ENCODE measurements around the gene ADAMTS18. TPM values are rescaled to one million over a fixed set of nuclear protein-coding genes. Genes with fewer than 3 reads are reported as not detected.

ADAMTS18 gene
- polyA plus RNA-seq, 2 of the 4 experiments (the other 2 are of a cell fraction) = 0.03 TPM; not detected in 1

DNA sequence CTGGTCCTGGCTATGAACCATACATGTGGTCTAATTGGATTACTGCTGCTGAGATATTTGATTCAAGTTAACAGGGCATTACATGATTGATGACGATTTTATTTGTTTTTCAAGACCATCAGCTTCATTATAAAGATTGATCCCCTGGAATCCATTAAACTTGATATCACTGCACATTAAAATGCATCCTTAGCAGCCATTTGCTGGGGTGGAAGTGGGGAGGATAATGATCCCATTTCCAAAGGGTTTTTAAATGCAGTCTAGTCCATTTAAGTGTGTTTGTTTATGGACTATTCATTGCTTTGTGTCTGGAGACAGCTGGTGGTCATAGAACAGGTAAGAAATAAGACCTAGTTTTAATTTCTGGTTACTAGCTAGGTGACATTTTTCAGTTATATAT lies 40.9 kb downstream of the ADAMTS18 start:
- FAIRE-seq = no peak
- ATAC-seq = no peak
- CTCF ChIA-PET = no interaction called here

GRCh38 chr16:77387815-77388209 lies 47.0 kb downstream of the ADAMTS18 start:
- FAIRE-seq = no peak
- TF ChIP-seq, protein P1, sequence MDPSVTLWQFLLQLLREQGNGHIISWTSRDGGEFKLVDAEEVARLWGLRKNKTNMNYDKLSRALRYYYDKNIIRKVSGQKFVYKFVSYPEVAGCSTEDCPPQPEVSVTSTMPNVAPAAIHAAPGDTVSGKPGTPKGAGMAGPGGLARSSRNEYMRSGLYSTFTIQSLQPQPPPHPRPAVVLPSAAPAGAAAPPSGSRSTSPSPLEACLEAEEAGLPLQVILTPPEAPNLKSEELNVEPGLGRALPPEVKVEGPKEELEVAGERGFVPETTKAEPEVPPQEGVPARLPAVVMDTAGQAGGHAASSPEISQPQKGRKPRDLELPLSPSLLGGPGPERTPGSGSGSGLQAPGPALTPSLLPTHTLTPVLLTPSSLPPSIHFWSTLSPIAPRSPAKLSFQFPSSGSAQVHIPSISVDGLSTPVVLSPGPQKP (IDR thresholded peaks at IDR 0.05; ENCODE audit: low read depth, low read length) = no peak
- TF ChIP-seq CBX8 (IDR thresholded peaks at IDR 0.05) (no peak), POLR2AphosphoS2 (conservative IDR thresholded peaks at IDR 0.05; ENCODE audit: low read length) (no peak), RFX5 (IDR thresholded peaks at IDR 0.05) (no peak), MAFK (IDR thresholded peaks at IDR 0.05; ENCODE audit: partially characterized antibody) (no peak), ZC3H11A (IDR thresholded peaks at IDR 0.05) (no peak), RARB (CRISPR knock-in tag; IDR thresholded peaks at IDR 0.05) (no peak), REST (IDR thresholded peaks at IDR 0.05) (no peak), NFE2L2 (conservative IDR thresholded peaks at IDR 0.05; ENCODE audit: low read length) (no peak), RNF2 (IDR thresholded peaks at IDR 0.05; ENCODE audit: borderline replicate concordance, low read depth) (no peak)
- TF ChIP-seq, protein P2, sequence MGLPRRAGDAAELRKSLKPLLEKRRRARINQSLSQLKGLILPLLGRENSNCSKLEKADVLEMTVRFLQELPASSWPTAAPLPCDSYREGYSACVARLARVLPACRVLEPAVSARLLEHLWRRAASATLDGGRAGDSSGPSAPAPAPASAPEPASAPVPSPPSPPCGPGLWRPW (IDR thresholded peaks at IDR 0.05) = no peak
- TF ChIP-seq, protein P3, sequence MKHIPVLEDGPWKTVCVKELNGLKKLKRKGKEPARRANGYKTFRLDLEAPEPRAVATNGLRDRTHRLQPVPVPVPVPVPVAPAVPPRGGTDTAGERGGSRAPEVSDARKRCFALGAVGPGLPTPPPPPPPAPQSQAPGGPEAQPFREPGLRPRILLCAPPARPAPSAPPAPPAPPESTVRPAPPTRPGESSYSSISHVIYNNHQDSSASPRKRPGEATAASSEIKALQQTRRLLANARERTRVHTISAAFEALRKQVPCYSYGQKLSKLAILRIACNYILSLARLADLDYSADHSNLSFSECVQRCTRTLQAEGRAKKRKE (CRISPR knock-in tag; IDR thresholded peaks at IDR 0.05; ENCODE audit: low read depth) = no peak

More for the DNA sequence above, 40.9 kb downstream of the ADAMTS18 start:
- H3K4me3 ChIP-seq = no peak overlapping the region
- no peaks in the 10 kb centered on the region for H3K4me1 ChIP-seq
- WGBS (ENCODE audit: missing lambda C conversion rate) = 4% methylated on average over 1 of the region's 1 CpG
- H3K27ac ChIP-seq = no peak overlapping the region
- DNase-seq (ENCODE audit: low read depth in 1 of 2, low spot score in 1 of 2) = no peak
- TF ChIP-seq, protein P4, sequence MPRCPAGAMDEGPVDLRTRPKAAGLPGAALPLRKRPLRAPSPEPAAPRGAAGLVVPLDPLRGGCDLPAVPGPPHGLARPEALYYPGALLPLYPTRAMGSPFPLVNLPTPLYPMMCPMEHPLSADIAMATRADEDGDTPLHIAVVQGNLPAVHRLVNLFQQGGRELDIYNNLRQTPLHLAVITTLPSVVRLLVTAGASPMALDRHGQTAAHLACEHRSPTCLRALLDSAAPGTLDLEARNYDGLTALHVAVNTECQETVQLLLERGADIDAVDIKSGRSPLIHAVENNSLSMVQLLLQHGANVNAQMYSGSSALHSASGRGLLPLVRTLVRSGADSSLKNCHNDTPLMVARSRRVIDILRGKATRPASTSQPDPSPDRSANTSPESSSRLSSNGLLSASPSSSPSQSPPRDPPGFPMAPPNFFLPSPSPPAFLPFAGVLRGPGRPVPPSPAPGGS (IDR thresholded peaks at IDR 0.05) = no peak
- TF ChIP-seq POLR2A (IDR thresholded peaks at IDR 0.05; ENCODE audit: low read length) (no peak), CEBPB (IDR thresholded peaks at IDR 0.05) (no peak), ZFP36 (IDR thresholded peaks at IDR 0.05; ENCODE audit: borderline replicate concordance, partially characterized antibody) (no peak), USF2 (IDR thresholded peaks at IDR 0.05) (no peak), RARB (CRISPR knock-in tag; IDR thresholded peaks at IDR 0.05) (no peak), HOXB13 (CRISPR knock-in tag; IDR thresholded peaks at IDR 0.05; ENCODE audit: low read depth) (no peak), ESRRA (IDR thresholded peaks at IDR 0.05; ENCODE audit: borderline replicate concordance, low read length) (no peak), ZC3H11A (IDR thresholded peaks at IDR 0.05) (no peak), MAZ (IDR thresholded peaks at IDR 0.05; ENCODE audit: borderline replicate concordance, low read depth, low read length) (no peak), ZSCAN20 (CRISPR knock-in tag; IDR thresholded peaks at IDR 0.05) (no peak), RAD21 (conservative IDR thresholded peaks at IDR 0.05 in 1 of 2, IDR thresholded peaks at IDR 0.05 in 1 of 2) (no peak), SREBF2 (IDR thresholded peaks at IDR 0.05) (no peak), HDAC2 (IDR thresholded peaks at IDR 0.05) (no peak), CBX2 (IDR thresholded peaks at IDR 0.05; ENCODE audit: borderline replicate concordance, low read depth) (no peak), MYC (IDR thresholded peaks at IDR 0.05; ENCODE audit: borderline replicate concordance, low read length) (no peak)
- TF ChIP-seq, protein P1 (IDR thresholded peaks at IDR 0.05; ENCODE audit: low read depth, low read length) = no peak
- TF ChIP-seq, protein P5, sequence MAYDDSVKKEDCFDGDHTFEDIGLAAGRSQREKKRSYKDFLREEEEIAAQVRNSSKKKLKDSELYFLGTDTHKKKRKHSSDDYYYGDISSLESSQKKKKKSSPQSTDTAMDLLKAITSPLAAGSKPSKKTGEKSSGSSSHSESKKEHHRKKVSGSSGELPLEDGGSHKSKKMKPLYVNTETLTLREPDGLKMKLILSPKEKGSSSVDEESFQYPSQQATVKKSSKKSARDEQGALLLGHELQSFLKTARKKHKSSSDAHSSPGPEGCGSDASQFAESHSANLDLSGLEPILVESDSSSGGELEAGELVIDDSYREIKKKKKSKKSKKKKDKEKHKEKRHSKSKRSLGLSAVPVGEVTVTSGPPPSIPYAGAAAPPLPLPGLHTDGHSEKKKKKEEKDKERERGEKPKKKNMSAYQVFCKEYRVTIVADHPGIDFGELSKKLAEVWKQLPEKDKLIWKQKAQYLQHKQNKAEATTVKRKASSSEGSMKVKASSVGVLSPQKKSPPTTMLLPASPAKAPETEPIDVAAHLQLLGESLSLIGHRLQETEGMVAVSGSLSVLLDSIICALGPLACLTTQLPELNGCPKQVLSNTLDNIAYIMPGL (CRISPR knock-in tag; IDR thresholded peaks at IDR 0.05; ENCODE audit: borderline replicate concordance) = no peak
- POLR2A ChIA-PET = no interaction called here
- H3K9me3 ChIP-seq = no peaks in the 10 kb centered on the region
- no peak overlapping the region for H3K4me2 ChIP-seq

More at GRCh38 chr16:77387815-77388209, 47.0 kb downstream of the ADAMTS18 start:
- Histone ChIP-seq H3K4me2 (no peak overlapping the region), H3K4me1 (no peaks in the 10 kb centered on the region), H3K9me3 (no peaks in the 10 kb centered on the region), H3K27ac (no peak overlapping the region), H3K4me3 (no peak overlapping the region)
- POLR2A ChIA-PET = no interaction called here
- 82% methylated on average over 3 of the region's 3 CpGs for WGBS (ENCODE audit: missing lambda C conversion rate)
- CTCF ChIA-PET = no interaction called here
- no peak for ATAC-seq
- no peak for DNase-seq (ENCODE audit: low read depth in 1 of 2, low spot score in 1 of 2)
